22Rv1 (cell line): ENCODE data around the gene ABCG8.

Experiments used
- ZFX ChIP-seq: fragments of 450-650 bp; IDR thresholded peaks from 2 replicates; pipeline ENCODE4 v1.6.1; 2017; ENCODE audit warnings: antibody characterized with exemption, borderline replicate concordance
- TF ChIP-seq, protein P1 (sequence below): fragments of 450-650 bp; IDR thresholded peaks from 2 replicates; pipeline ENCODE4 v1.5.1; 2017; ENCODE audit warnings: mild to moderate bottlenecking

DNA sequence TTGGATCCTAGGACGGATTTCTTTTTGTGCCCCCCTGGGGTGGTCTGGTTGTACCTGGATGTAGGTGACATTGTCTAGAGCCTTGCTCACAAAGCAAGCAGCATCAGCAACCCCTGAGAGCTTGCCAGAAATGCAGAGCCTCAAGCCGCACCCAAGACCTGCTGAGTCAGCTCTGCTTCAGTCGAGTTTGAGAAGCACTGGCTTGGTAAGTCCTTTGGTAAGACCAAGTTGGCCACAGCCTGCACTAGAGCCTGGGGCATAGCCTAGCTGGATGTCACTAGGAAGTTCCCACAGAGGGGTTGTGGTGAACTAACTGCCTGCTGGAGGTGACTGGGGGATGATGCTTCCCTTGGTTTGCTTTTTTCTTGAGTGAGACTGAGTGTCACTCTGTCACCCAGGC is 6.3 kb upstream of the ABCG8 start:
- TF ChIP-seq, protein P1, sequence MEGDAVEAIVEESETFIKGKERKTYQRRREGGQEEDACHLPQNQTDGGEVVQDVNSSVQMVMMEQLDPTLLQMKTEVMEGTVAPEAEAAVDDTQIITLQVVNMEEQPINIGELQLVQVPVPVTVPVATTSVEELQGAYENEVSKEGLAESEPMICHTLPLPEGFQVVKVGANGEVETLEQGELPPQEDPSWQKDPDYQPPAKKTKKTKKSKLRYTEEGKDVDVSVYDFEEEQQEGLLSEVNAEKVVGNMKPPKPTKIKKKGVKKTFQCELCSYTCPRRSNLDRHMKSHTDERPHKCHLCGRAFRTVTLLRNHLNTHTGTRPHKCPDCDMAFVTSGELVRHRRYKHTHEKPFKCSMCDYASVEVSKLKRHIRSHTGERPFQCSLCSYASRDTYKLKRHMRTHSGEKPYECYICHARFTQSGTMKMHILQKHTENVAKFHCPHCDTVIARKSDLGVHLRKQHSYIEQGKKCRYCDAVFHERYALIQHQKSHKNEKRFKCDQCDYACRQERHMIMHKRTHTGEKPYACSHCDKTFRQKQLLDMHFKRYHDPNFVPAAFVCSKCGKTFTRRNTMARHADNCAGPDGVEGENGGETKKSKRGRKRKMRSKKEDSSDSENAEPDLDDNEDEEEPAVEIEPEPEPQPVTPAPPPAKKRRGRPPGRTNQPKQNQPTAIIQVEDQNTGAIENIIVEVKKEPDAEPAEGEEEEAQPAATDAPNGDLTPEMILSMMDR: no peak
- no peak for TF ChIP-seq ZFX
